Nasal cavity respiratory epithelium epithelial cell of viscerocranial mucosa (primary cell): Measurements from ENCODE around the gene ZNF488. TPM values are rescaled to one million over a fixed set of nuclear protein-coding genes. Genes with fewer than 3 reads are reported as not detected.

Experiments used
- total RNA-seq: library from RNA; depleted of rRNA; stranded (reverse); fragments of >200 nt; gene quantifications from 2 replicates; pipeline ENCODE4 v1.2.3, GENCODE V29; 2014

The ZNF488 gene
- under 0.01 and 0.78 TPM in 2 replicates for total RNA-seq

GRCh38 chr10:47384148-47384921 lies at the start of gene ZNF488:
TSS of gene ZNF488 (minus strand) at chr10:47384293. CDS start at chr10:47368829, 15,464 bp downstream.

GRCh38 chr10:47348138-47348651 lies 35.9 kb downstream of the ZNF488 start, which contains the start of gene RBP3:
TSS of gene RBP3 (plus strand) at chr10:47348363. CDS start at chr10:47348485, 122 bp downstream.

GRCh38 chr10:47322300-47323061 lies 61.6 kb downstream of the ZNF488 start, which contains the start of gene GDF2:
TSS of gene GDF2 (plus strand) at chr10:47322454. CDS start at chr10:47322669, 215 bp downstream.

Other genes starting within 250 kb of the ZNF488 start
- not detected in 2 replicates for gene GDF10, start 84.1 kb downstream of the ZNF488 start, total RNA-seq
- not detected in 2 replicates for gene GDF2, start 61.8 kb downstream of the ZNF488 start, total RNA-seq
- not detected in 2 replicates for gene RBP3, start 35.9 kb downstream of the ZNF488 start, total RNA-seq
- 37.3 and 267 TPM in 2 replicates for gene ANXA8, start 99.8 kb upstream of the ZNF488 start, total RNA-seq
- 10.9 TPM in 1 of 2 replicates, not detected in the other for gene FAM25G, start 107.4 kb upstream of the ZNF488 start, total RNA-seq
- 2.4 and 2.8 TPM in 2 replicates for gene AGAP9, start 139.3 kb upstream of the ZNF488 start, total RNA-seq